ENCODE results near the gene PEF1. TPM values are rescaled to one million over a fixed set of nuclear protein-coding genes. Genes with fewer than 3 reads are reported as not detected.

The PEF1 gene
- total RNA-seq, 1 donor from 2014 or later = 70.9 TPM

GRCh38 chr1:31632649-31633048, 12.0 kb downstream of the PEF1 start:
- peaks cover 3% of the 10 kb centered on the region for H3K27me3 Mint-ChIP-seq (ENCODE audit: unreplicated experiment)
- no peak overlapping the region for H3K4me3 Mint-ChIP-seq (ENCODE audit: unreplicated experiment)
- H3K9me3 Mint-ChIP-seq (ENCODE audit: unreplicated experiment) = no peaks in the 10 kb centered on the region
- no peaks in the 10 kb centered on the region for H3K4me1 Mint-ChIP-seq (ENCODE audit: unreplicated experiment)
- DNase-seq (ENCODE audit: low spot score) = no peak
- TF ChIP-seq, protein P1, sequence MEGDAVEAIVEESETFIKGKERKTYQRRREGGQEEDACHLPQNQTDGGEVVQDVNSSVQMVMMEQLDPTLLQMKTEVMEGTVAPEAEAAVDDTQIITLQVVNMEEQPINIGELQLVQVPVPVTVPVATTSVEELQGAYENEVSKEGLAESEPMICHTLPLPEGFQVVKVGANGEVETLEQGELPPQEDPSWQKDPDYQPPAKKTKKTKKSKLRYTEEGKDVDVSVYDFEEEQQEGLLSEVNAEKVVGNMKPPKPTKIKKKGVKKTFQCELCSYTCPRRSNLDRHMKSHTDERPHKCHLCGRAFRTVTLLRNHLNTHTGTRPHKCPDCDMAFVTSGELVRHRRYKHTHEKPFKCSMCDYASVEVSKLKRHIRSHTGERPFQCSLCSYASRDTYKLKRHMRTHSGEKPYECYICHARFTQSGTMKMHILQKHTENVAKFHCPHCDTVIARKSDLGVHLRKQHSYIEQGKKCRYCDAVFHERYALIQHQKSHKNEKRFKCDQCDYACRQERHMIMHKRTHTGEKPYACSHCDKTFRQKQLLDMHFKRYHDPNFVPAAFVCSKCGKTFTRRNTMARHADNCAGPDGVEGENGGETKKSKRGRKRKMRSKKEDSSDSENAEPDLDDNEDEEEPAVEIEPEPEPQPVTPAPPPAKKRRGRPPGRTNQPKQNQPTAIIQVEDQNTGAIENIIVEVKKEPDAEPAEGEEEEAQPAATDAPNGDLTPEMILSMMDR (IDR thresholded peaks at IDR 0.05; ENCODE audit: unreplicated experiment) = no peak
- no peak overlapping the region for H3K27ac Mint-ChIP-seq (ENCODE audit: unreplicated experiment)
- peaks cover 23% of the 10 kb centered on the region for H3K36me3 Mint-ChIP-seq (ENCODE audit: low read depth, unreplicated experiment)

GRCh38 chr1:31628931-31629556, 15.6 kb downstream of the PEF1 start:
- Mint-ChIP-seq H3K9me3 (ENCODE audit: unreplicated experiment) (no peaks in the 10 kb centered on the region), H3K27ac (ENCODE audit: unreplicated experiment) (no peak overlapping the region), H3K4me1 (ENCODE audit: unreplicated experiment) (no peaks in the 10 kb centered on the region), H3K27me3 (ENCODE audit: unreplicated experiment) (peaks cover 4% of the 10 kb centered on the region), H3K4me3 (ENCODE audit: unreplicated experiment) (peak overlapping the region; percentile 9), H3K36me3 (ENCODE audit: low read depth, unreplicated experiment) (peaks cover 33% of the 10 kb centered on the region)
- DNase-seq (ENCODE audit: low spot score) = no peak
- TF ChIP-seq, protein P1 (IDR thresholded peaks at IDR 0.05; ENCODE audit: unreplicated experiment) = no peak

GRCh38 chr1:31627930-31628559, 16.6 kb downstream of the PEF1 start:
- Mint-ChIP-seq H3K4me3 (ENCODE audit: unreplicated experiment) (peak overlapping the region; percentile 9), H3K36me3 (ENCODE audit: low read depth, unreplicated experiment) (peaks cover 33% of the 10 kb centered on the region), H3K4me1 (ENCODE audit: unreplicated experiment) (no peaks in the 10 kb centered on the region), H3K27ac (ENCODE audit: unreplicated experiment) (no peak overlapping the region), H3K27me3 (ENCODE audit: unreplicated experiment) (peaks cover 6% of the 10 kb centered on the region), H3K9me3 (ENCODE audit: unreplicated experiment) (no peaks in the 10 kb centered on the region)
- DNase-seq (ENCODE audit: low spot score) = no peak
- TF ChIP-seq, protein P1 (IDR thresholded peaks at IDR 0.05; ENCODE audit: unreplicated experiment) = no peak

GRCh38 chr1:31627301-31627929, 17.3 kb downstream of the PEF1 start:
- Mint-ChIP-seq H3K4me3 (ENCODE audit: unreplicated experiment) (no peak overlapping the region), H3K27me3 (ENCODE audit: unreplicated experiment) (peaks cover 4% of the 10 kb centered on the region), H3K9me3 (ENCODE audit: unreplicated experiment) (no peaks in the 10 kb centered on the region), H3K4me1 (ENCODE audit: unreplicated experiment) (no peaks in the 10 kb centered on the region), H3K27ac (ENCODE audit: unreplicated experiment) (no peak overlapping the region), H3K36me3 (ENCODE audit: low read depth, unreplicated experiment) (peaks cover 31% of the 10 kb centered on the region)
- DNase-seq (ENCODE audit: low spot score) = no peak
- TF ChIP-seq, protein P1 (IDR thresholded peaks at IDR 0.05; ENCODE audit: unreplicated experiment) = no peak

Data from endothelial cell (in vitro differentiated cells).